HEK293T (cell line): ENCODE measurements around the gene IREB2.

Source experiments
- ARNT ChIP-seq: fragments of 450-650 bp; IDR thresholded peaks from 2 replicates; pipeline ENCODE4 v1.6.1; 2017; ENCODE audit warnings: mild to moderate bottlenecking
- CTBP1 ChIP-seq: fragments of 450-650 bp; IDR thresholded peaks from 2 replicates; pipeline ENCODE4 v1.6.1; 2016; ENCODE audit warnings: borderline replicate concordance
- FOXK2 ChIP-seq: fragments of 450-650 bp; IDR thresholded peaks from 2 replicates; pipeline ENCODE4 v1.6.1; 2016; ENCODE audit warnings: mild to moderate bottlenecking
- FOXM1 ChIP-seq: fragments of 450-650 bp; IDR thresholded peaks from 2 replicates; pipeline ENCODE4 v1.6.1; 2017; ENCODE audit warnings: mild to moderate bottlenecking, borderline replicate concordance
- L3MBTL2 ChIP-seq: fragments of 450-650 bp; conservative IDR thresholded peaks from 2 replicates; pipeline ENCODE4 v1.6.1; 2016; ENCODE audit warnings: mild to moderate bottlenecking
- LEF1 ChIP-seq: fragments of 450-650 bp; IDR thresholded peaks from 2 replicates; pipeline ENCODE4 v1.6.1; 2017; ENCODE audit warnings: mild to moderate bottlenecking, borderline replicate concordance
- NFRKB ChIP-seq: fragments of 450-650 bp; IDR thresholded peaks from 2 replicates; pipeline ENCODE4 v1.6.1; 2016; ENCODE audit warnings: mild to moderate bottlenecking, moderate library complexity
- TARDBP ChIP-seq: fragments of 450-650 bp; IDR thresholded peaks from 2 replicates; pipeline ENCODE4 v1.6.1; 2016

- TF ChIP-seq NFRKB (no peak), FOXK2 (no peak), LEF1 (no peak), L3MBTL2 (no peak), FOXM1 (no peak), TARDBP (no peak), ARNT (no peak), CTBP1 (no peak)
These were observed 10.6 kb downstream of the IREB2 start for GRCh38 chr15:78448441-78449219.
